GM21576 (cell line): ENCODE results near the gene CYSLTR2.

Experiments used
- ATAC-seq: cut with Tn5 transposase; IDR thresholded peaks from one replicate; pipeline ENCODE4 v1.9.1; 2021; ENCODE audit warnings: mild to moderate bottlenecking, moderate library complexity; ENCODE audit not compliant: unreplicated experiment

The CYSLTR2 gene

DNA sequence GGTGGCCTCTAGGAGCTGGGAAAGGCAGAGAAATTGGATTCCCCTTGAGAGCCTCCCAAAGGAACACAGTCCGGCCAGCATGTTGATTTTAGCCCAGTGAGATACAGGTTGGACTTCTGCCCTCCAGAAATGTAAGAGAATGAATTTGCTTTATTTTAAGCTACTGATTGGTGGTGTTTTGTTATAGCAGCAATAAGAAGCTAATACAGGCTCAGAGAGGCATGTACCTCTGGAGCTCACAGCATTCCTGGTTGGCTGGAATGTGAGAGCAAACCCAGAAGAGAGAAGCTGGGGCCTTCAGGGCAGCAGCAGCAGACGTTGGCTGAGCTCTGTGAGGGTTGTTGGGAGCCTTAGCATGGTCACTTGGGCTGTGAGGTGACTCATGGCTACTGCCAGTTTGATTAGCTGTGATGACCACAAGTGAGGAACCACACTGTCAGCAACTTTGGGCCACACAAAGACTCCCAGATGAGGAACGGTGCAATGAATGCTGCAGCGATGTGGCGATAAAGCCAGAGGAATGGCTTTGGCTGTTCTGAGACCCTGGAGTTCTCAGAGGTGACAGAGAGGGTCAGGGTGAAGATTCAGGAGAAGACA is 80.1 kb downstream of the CYSLTR2 start:
- ATAC-seq = no peak

- no peak for ATAC-seq
Measured at GRCh38 chr13:48735571-48735970, 81.8 kb downstream of the CYSLTR2 start.

DNA sequence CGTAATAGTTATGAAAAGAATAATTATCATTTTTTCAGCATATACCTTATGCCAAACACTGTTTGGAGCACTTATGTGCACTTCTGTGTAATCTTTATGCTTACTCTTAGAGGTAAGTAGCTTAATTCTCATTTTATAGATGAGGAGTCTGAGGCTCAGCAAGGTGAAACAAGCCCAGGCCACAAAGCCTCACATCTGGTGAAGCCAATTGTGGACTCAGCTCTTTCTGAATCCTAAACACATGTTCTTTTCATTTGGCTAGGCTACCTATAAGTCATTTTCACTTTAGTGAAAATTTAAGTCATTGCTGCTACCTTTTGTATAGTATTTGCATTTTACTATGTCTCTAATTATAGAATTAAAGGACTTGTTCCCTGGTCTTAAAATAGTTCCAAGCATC is 84.0 kb downstream of the CYSLTR2 start:
- no peak for ATAC-seq

- no peak for ATAC-seq
Measured at GRCh38 chr13:48738311-48738710, 84.6 kb downstream of the CYSLTR2 start.

- ATAC-seq = no peak
Measured at GRCh38 chr13:48739386-48739964, 85.7 kb downstream of the CYSLTR2 start.

GRCh38 chr13:48741377-48741776 is 87.6 kb downstream of the CYSLTR2 start:
- no peak for ATAC-seq

- ATAC-seq = no peak
Measured at GRCh38 chr13:48746821-48747220, 93.1 kb downstream of the CYSLTR2 start.

DNA sequence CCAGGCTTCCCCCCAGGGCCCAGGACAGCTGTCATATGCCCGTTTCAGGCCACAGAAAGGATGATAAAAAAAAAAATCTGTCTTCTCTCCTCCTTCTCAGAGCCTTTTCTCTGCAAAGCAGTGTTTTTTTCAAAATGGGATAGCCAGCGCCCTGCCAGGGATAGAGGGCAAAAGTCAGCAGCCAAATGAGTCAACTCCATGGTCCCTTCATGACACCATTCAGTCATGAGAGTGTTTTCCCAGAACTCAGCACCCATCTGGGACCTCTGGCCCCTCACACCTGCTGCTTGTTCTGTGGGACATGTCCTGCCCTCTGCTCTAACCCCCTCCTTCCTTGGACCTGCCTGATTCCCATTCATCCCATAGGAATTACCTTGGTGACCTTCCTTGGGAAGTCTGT is 95.0 kb downstream of the CYSLTR2 start:
- ATAC-seq = no peak

DNA sequence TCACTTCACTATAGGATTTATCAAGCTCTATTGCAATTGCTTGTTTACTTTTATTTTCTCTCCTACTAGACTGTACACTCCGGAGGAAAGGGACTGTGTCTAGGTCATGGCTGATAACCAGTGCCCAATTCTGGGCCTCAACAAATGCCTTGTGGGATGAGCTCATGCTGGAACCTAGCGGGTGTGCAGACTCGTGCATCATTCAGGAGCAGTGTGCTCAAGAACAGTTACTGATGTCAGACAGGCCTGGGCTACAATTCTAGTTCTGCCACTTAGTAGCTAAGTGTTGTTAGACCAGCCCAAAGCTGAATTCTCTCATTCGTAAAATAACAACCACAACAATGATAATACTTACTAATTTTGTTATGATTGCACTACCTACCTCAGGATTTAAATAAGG is 95.4 kb downstream of the CYSLTR2 start:
- ATAC-seq = no peak

- ATAC-seq = peak; percentile 95
Measured at GRCh38 chr13:48749699-48750473, 96.2 kb downstream of the CYSLTR2 start.

DNA sequence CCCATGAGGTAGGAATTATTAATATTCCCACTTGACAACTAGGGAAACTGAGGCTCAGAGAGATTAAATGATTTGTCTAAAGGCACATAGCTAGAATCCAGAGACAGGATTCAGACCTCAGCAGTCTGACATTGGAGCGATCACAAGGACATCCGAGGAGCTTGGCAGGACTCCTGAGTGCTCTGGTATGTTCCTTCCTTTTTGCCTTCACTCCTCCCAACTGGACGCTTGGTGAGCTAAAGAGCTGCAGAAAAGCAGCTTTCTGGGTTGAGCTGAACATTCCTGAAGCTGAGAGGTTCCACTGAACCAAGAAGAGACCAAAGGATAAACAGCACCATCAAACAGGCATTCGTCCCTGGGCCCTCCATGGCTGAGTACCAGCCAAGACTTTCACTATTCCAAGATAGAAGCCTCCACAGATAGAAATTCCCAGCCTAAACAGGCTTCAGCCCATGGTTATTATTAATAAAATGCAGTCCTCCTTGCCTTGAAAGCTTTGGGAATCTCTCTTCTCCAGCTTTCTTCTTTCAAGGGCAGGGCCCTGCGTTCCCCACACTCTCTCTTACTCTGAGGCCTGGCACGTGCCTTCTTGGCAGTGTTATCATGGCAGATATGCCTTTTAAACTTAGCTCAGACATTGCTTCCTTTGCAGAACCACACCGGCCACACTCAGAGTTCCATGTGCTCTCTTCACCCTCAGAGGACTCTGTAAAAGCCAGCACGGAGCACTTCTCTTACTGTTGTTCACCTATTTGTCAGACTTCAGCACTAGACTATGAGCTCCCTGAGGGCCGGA is 97.1 kb downstream of the CYSLTR2 start:
- ATAC-seq = no peak

DNA sequence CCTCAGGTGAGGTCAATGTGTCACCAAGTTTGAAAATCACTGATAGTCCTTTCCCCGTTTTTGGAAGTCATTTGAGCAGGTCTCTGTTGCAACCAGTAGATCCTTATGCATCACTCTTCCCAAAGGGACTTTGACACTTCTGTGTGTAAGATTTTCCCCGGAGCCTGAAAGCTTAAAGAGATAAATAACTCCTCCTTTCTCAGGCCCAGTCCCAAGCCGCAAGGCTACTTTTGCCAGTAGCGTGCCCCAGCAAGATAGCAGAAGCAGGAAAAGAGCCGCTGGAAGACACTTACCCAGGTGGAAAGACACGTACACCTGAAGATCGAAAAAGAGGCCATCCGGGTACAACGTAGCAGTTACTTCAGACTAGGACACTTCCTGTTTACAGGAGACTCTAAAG is 106.9 kb downstream of the CYSLTR2 start:
- ATAC-seq = no peak
